ENCODE results near the gene MRGPRD.

MRGPRD gene

GRCh38 chr11:68968306-68969250 lies 12.2 kb downstream of the MRGPRD start:
- no peak for DNase-seq

DNA sequence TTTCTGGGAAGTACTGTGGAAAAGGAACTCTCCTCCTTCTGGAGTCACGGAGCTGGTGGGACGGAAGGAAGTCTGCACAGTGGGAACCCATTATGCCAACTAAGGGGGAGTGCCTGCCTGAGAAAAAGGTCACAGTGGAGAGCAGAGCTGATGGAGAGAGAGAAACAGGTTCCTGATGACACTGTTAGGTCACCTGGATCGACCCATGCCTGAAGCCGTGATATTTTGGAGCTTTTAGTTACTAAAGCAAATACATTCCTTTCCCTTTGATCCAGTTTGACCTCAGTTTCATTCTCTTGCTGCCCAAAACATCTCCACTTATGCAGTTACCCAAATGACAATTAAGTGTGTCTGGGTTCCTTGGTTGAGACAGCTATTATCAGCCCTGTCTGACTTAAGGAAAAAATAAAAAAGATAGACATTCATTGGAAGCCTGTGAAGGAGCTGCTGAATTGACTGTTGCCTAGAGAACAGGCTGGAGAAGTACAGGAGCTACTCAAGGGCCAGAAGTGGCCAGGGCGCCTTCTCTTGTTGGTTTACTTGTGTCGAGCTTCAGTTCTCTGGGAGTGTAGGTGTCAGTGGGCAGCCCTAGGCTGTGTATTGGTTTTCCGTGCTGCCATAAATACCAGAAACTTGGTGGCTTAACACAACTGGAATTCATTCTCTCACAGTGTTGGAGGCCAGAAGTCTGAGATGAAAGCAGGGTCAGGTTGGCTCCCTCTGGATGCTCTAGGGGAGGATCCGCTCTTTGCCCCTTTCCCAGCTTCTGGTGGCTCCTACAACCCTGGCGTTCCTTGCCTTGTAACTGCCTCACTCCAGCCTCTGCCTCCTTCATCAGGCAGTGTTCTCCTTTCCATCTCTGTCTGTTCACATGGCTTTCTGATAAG lies 13.6 kb downstream of the MRGPRD start:
- DNase-seq, result no peak

DNA sequence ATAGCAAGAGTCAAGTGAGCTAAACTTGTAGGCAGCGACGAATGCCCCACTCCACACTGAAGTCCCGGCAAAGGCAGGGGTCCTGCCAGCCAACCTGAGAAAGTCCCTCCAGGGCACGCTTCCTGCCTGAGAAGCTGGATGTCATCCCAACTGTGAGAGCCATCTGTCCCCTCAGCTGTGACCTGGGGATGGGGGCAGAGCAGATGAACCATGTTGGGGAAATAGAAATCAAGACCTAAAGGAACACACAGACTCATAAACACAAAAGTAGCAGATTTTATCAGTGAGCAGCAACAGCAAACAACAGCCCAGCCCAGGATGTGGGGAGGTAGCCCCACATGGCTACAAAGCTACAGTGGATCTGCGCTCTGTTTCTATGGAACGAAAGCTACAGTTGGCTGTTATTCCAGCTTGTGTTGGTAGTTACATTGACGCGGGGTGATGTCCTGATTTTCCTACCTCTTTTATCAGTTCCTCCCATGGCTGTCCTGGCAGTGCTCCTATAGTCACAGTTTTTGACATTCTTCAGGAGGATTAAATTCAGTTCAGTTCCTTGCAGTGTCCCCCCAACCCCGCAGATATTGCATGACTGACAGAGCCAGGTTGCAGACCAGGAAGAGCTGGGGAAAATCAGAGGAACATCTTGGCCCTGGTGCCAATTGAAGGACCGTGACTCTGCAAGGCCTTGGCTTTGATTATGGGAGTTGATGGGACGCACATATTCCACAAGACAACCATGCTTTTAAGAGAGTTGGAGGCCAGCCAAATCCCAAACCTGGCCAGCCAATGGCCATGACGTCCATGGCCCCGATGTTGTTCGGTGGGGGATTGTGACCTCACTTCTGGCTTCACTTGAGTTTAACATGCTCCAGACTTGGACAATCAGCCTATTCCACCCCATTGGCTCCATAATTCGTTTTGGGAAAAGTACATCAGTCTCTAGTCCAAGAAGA lies 14.6 kb downstream of the MRGPRD start:
- DNase-seq, result peak; percentile 78

DNA sequence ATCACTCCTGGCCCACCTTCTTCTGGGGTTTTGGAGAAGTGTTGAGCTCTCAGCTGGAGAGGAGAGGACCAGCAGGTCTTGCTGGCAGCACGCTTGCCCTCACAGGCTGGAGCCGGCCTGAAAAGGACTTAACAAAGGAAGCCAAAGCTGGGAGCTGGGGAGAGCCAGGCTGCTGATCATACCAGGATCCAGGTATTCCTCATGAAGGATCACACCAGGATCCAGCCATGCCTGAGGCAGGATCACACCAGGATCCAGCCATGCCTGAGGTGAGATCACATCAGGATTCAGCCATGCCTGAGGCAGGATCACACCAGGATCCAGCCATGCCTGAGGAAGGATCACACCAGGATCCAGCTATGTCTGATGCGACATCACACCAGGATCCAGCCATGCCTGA lies 17.0 kb downstream of the MRGPRD start:
- DNase-seq, result no peak

GRCh38 chr11:68962527-68963250 lies 18.1 kb downstream of the MRGPRD start:
- peak; percentile 56 for DNase-seq

- DNase-seq, result no peak
Observed at GRCh38 chr11:68961245-68961644, 19.5 kb downstream of the MRGPRD start.

- DNase-seq, result no peak
Observed at GRCh38 chr11:68960294-68961071, 20.3 kb downstream of the MRGPRD start.

DNA sequence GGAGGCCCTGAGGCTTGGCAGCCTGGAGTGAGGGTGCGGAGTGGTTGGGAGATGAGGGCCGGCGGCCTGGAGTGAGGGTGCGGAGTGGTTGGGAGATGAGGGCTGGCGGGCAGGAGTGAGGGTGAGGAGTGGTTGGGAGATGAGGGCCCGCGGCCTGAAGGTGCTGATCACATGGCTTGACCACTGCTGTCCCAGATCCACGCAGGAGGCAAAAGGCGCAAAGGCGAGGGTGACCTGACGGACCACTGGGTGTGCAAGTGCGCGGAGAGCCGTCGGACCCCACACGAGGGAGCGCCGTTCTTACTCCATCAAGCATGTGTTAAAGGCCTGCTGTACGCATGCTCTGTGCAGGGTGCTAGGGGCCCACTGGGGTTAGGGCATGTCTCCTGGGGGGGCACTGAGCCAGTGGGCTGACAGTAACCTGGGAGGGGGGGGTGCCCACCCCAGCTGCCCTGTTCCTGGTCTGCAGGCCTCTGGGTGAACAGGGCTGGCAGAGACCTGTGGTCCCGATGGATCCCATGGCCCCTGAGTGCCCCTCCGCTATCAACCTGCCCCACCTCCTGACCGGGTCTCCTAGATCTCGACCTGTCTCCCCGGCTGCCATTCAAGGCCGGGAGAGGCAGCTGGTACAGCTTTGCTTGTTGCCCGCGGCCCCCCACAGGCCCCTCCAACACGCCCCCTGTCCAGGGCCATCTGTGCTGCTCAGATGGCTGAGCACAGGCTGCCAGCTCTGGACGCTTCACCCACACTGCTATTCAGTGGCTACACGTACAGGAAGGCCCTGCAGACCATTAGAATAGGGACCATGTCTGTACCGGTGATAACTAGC lies 21.1 kb downstream of the MRGPRD start:
- DNase-seq, result peak; percentile 51

- DNase-seq, result peak; percentile 9
Observed at GRCh38 chr11:68958211-68958610, 22.6 kb downstream of the MRGPRD start.

DNA sequence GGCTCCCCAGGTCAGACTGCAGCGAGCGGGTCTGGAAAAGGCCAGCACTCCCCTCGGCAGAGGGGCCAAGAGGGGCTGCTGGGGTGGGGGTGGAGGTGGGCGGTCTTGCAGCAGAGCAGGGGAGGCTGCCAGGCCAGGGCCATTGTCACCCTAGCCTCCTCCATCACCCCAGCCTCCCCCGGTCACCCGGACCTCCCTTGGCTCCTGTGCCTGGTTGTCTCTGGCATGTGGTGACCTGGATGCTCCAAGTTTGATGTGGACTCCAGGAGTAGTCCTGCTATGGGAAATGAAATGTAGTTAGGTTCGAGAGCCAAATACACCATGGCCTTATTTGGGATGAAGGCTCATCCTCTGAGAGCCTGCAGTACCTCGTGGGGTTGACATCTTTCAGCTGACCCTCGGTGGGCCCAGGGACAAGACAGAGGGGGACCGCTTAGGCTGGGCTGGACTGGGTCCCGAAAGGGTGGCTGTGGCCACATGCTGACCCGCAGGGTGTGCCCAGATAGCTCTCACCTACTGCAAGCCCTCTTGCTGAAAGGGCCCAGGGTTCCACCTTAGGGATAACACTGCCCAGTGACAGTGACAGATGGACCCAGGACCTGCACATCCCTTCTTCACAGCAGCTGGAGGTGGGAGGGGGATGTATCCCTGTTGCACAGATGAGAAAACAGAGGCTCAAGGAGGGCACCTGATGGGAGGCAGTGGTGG lies 24.1 kb downstream of the MRGPRD start:
- no peak for DNase-seq

DNA sequence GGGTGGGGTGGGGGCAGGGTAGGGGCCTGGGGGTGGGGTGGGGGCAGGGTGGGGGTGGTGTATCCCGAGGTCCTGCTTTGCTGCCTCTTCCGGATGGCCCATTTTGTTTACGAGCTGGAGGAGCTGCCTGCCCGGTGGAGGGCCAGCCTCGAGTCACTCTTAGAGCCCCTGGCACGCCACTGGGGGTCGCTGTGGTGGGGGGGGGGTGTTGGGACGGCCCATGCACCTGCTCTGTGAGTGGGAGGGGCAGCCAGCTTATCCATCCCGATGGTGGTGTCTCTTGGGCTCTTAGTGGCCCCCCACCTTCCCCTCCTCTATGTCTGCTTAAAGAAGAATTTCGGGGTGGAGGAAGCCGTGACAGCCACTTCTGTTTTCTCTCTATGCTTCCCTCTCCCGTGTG lies 24.6 kb downstream of the MRGPRD start:
- no peak for DNase-seq

GRCh38 chr11:68955607-68955958 lies 25.2 kb downstream of the MRGPRD start:
- DNase-seq, result no peak

DNA sequence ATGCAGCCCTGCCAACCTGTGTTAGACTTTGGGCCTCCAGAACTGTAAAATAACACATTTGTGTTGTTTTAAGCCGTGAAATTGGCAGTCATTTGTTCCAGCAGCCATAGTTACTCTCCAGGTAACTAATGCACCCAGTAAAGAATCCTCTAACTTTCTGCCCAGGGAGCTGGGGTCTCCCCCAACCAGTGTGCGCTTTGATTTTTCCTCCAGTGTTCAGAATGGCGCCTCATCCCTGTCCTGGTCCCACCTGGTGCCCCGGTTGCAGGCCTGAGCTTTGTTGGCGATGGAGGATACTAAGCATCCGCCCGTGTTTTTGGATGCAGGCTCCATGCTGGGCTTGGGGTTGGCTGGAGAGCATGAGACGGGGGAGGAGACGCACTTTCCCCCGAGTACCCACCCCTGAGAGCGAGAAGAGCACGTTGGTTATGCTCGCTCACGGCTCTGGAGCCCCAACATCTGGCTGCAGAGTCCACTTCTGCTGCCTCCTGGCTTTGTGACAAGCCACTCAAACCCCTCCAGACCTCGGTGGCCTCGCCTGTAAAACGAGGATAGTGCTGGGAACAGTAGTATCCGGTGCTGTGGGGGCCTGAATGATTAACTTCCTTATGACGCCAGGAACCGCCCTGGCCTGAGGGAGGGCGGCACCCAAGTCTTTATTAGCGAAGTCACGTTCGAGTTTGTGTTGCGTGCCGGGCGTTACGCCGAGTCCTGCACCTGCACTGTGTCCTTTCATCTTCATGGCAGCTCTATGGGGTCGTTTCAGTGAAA lies 25.8 kb downstream of the MRGPRD start:
- DNase-seq, result peak; percentile 66

GRCh38 chr11:68950762-68951161 lies 30.0 kb downstream of the MRGPRD start:
- no peak for DNase-seq

GRCh38 chr11:68950270-68950669 lies 30.5 kb downstream of the MRGPRD start:
- no peak for DNase-seq

DNA sequence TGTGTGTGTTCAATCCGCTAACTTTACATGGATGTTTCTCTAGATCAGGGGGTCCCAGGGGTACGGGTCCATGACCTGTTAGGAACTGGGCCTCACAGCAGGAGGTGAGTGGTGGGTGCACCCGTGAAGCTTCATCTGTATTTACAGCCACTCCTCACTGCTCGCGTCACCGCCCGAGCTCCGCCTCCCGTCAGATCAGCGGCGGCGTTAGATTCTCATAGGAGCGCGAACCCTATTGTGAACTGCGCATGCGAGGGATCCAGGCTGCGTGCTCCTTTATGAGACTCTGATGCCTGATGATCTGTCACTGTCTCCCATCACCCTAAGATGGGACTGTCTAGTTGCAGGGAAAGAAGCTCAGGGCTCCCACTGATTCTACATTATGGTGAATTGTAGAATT lies 31.9 kb downstream of the MRGPRD start:
- no peak for DNase-seq

GRCh38 chr11:68948496-68948895 lies 32.3 kb downstream of the MRGPRD start:
- DNase-seq, result no peak

DNA sequence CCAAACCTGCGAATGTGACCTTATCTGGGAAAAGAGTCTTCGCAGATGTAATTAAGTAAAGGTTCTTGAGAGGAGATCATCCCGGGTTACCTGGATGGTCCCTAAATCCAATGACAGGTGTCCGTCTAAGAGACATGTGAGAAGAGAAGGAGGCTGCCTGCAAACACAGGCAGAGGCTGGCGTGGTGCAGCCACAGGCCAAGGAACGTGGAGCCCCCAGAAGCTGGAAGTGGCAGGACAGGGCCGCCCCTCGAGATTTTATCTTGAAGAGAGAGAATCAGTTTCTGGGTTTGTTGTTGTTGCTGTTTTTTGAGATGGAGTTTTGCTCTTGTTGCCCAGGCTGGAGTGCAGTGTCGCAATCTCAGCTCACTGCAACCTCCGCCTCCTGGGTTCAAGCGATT lies 33.6 kb downstream of the MRGPRD start:
- DNase-seq, result no peak

Data from right hindlimb (tissue), 1 donor.